Glutamatergic neuron (in vitro differentiated cells): Measurements from ENCODE around the gene PKN1. TPM values are rescaled to one million over a fixed set of nuclear protein-coding genes. Genes with fewer than 3 reads are reported as not detected.
A peak's percentile ranks its signal among the peaks of the same experiment; 100 is the strongest.

Source experiments
- DNase-seq: peaks from one replicate; pipeline ENCODE4 v3.0.0; 2022
- H3K27ac Mint-ChIP-seq: one replicate; pipeline ENCODE4 v1.8.0; 2020; ENCODE audit warnings: mild to moderate bottlenecking, mixed read lengths, inconsistent platforms; ENCODE audit not compliant: unreplicated experiment
- H3K27me3 Mint-ChIP-seq: one replicate; pipeline ENCODE4 v1.8.0; 2020; ENCODE audit warnings: mild to moderate bottlenecking, moderate library complexity, mixed read lengths, inconsistent platforms; ENCODE audit not compliant: unreplicated experiment
- H3K36me3 Mint-ChIP-seq: one replicate; pipeline ENCODE4 v1.8.0; 2020; ENCODE audit warnings: mild to moderate bottlenecking, mixed read lengths, inconsistent platforms; ENCODE audit not compliant: unreplicated experiment
- H3K4me1 Mint-ChIP-seq: one replicate; pipeline ENCODE4 v1.8.0; 2020; ENCODE audit warnings: mild to moderate bottlenecking, low read depth, mixed read lengths, inconsistent platforms; ENCODE audit not compliant: unreplicated experiment
- H3K4me3 Mint-ChIP-seq: one replicate; pipeline ENCODE4 v1.8.0; 2020; ENCODE audit warnings: mild to moderate bottlenecking, mixed read lengths, inconsistent platforms; ENCODE audit not compliant: unreplicated experiment
- H3K9me3 Mint-ChIP-seq: one replicate; pipeline ENCODE4 v1.8.0; 2020; ENCODE audit warnings: mild to moderate bottlenecking, moderate library complexity, mixed read lengths, inconsistent platforms; ENCODE audit not compliant: unreplicated experiment
- CTCF ChIP-seq: fragments of 200-600 bp; sonication (generic); IDR thresholded peaks from one replicate; pipeline ENCODE4 v1.5.0; 2021; ENCODE audit not compliant: partially characterized antibody, unreplicated experiment
- total RNA-seq: library from RNA; stranded (reverse); fragmentation: NEBNext Ultra II Directional; extraction: Animal tissue kit (Norgen Biotek cat#: 25700); gene quantifications from one replicate; pipeline ENCODE4 v1.2.1, GENCODE V29; 2021; ENCODE audit not compliant: unreplicated experiment

The PKN1 gene
- total RNA-seq, 1 donor from 2014 or later = 117 TPM

GRCh38 chr19:14434543-14435319 is 1.6 kb downstream of the PKN1 start:
- no peak for DNase-seq
- H3K4me3 Mint-ChIP-seq = peak overlapping the region; percentile 79
- peaks cover 11% of the 10 kb centered on the region for H3K9me3 Mint-ChIP-seq
- peaks cover 9% of the 10 kb centered on the region for H3K27me3 Mint-ChIP-seq
- TF ChIP-seq CTCF = no peak
- H3K27ac Mint-ChIP-seq = no peak overlapping the region
- H3K36me3 Mint-ChIP-seq = no peaks in the 10 kb centered on the region
- peaks cover 7% of the 10 kb centered on the region for H3K4me1 Mint-ChIP-seq

DNA sequence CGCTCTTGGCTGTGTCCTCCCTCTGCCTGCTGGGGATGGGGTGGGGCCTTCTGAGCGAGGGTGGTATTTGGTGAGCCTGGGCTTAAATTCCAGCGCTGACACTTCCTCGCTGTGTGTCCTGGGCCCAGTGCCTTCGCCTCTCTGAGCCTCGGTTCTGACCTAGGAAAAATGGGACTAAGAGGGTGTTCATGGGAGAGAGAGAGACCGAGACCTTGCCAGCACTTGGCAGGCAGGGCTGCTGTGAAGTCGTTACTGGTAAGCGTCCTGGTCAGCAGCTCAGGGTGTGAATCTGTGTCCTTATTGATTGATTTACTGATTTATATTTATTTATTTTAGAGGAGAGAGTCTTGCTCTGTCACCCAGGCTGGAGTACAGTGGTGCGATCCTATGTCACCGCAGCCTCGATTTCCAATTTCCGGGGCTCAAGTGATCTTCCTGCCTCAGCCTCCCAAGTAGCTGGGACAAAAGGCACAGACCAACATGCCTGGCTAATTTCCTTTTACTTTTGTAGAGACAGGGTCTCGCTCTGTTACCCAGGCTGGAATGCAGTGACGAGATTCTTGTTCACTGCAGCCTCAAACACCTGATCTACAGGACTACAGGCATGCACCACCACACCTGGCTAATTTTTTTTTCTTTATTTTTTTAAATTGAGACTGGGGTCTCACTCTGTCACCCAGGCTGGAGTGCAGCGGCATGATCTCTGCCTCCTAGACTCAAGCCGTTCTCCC is 2.4 kb downstream of the PKN1 start:
- Mint-ChIP-seq H3K9me3 (peaks cover 13% of the 10 kb centered on the region), H3K27me3 (peaks cover 10% of the 10 kb centered on the region), H3K4me1 (peaks cover 9% of the 10 kb centered on the region), H3K27ac (no peak overlapping the region), H3K36me3 (no peaks in the 10 kb centered on the region), H3K4me3 (peak overlapping the region; percentile 34)
- TF ChIP-seq CTCF = no peak
- DNase-seq = no peak

DNA sequence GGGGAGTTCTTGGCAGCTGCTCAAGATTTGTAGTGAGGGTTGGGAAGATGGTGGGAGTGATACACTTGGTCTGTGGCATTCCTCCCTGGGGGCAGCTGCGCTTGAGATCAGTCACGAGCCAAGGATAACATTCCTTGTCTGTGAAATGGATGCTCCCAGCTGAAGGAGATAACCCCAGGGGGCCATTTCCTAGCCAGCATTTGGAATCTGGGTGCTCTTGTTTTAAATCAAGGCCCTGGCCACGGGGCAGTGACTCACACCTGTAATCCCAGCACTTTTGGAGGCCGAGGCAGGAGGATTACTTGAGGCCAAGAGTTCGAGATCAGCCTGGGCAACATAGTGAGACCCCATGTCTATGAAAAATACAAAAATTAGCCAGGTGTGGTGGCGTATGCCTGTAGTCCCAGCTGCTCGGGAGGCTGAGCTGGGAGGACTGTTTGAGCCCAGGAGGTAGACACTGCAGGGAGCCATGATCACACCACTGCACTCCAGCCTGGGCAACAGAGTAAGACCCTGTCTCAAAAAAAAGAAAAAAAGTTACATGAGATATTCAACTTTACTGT is 4.6 kb downstream of the PKN1 start:
- Mint-ChIP-seq H3K27me3 (peaks cover 7% of the 10 kb centered on the region), H3K4me1 (peaks cover 13% of the 10 kb centered on the region), H3K9me3 (peaks cover 14% of the 10 kb centered on the region), H3K27ac (no peak overlapping the region), H3K4me3 (no peak overlapping the region), H3K36me3 (no peaks in the 10 kb centered on the region)
- DNase-seq = no peak
- no peak for TF ChIP-seq CTCF

- Mint-ChIP-seq H3K9me3 (peaks cover 14% of the 10 kb centered on the region), H3K27ac (no peak overlapping the region), H3K4me1 (peaks cover 13% of the 10 kb centered on the region), H3K4me3 (no peak overlapping the region), H3K36me3 (no peaks in the 10 kb centered on the region), H3K27me3 (peaks cover 8% of the 10 kb centered on the region)
- no peak for TF ChIP-seq CTCF
- DNase-seq = no peak
These were observed 5.9 kb downstream of the PKN1 start for GRCh38 chr19:14439014-14439413.
